GM12874 (cell line): ENCODE data around the gene EIF4E2.

ENCODE experiments used
- TF ChIP-seq, protein P1 (sequence below): IDR thresholded peaks from 2 replicates; pipeline ENCODE4 v1.5.1; 2011; ENCODE audit warnings: low read depth, mild to moderate bottlenecking, control low read depth, low read length, moderate library complexity; ENCODE audit not compliant: insufficient read depth

EIF4E2 gene

GRCh38 chr2:232581725-232582124, 31.2 kb downstream of the EIF4E2 start:
- TF ChIP-seq, protein P1, sequence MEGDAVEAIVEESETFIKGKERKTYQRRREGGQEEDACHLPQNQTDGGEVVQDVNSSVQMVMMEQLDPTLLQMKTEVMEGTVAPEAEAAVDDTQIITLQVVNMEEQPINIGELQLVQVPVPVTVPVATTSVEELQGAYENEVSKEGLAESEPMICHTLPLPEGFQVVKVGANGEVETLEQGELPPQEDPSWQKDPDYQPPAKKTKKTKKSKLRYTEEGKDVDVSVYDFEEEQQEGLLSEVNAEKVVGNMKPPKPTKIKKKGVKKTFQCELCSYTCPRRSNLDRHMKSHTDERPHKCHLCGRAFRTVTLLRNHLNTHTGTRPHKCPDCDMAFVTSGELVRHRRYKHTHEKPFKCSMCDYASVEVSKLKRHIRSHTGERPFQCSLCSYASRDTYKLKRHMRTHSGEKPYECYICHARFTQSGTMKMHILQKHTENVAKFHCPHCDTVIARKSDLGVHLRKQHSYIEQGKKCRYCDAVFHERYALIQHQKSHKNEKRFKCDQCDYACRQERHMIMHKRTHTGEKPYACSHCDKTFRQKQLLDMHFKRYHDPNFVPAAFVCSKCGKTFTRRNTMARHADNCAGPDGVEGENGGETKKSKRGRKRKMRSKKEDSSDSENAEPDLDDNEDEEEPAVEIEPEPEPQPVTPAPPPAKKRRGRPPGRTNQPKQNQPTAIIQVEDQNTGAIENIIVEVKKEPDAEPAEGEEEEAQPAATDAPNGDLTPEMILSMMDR = no peak

DNA sequence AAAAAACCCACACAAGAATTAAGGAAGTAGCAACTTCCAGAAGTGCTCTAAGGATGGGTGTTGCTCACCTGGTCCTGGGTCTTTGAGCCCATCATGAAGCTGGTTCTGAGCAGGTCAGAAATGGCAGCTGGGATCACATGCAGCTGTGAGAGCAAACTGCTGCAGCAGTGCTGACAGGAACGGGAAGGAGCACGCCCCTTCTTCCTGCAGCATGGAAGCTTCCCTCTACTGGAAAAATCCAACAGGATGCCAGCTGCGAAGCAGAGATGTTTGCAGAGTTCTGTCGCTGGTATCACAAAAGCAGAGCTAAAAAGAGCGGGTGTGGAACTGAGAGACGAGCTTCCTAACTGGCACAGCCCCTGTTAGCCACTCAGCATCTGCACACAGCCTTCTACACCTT, 33.7 kb downstream of the EIF4E2 start:
- TF ChIP-seq, protein P1 = no peak

DNA sequence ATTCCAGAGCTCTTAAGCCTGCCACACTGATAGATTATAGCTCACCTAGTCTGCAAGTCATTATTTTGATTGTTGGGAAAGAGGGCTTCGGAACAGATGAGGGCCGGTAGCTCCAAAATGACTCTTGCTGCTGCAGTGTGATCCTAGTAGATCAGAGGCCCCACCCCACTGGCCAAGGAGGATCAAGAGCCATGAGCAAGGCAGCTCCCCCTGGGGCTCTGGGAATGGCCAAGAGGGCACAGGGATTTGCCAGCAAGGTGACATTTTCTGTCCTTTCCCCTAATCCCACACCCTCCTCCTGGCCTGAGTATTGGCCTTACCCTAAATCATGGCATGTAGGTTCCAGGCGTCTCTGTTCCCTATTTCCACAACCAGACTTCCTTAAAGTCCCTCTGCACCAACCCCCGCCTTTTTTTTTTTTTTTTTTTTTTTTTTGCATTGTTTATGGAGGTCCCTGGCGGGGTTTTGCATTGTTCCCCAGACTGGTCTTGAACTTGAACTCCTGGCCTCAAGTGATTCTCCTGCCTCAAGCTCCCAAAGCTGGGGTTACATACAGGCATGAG, 36.5 kb downstream of the EIF4E2 start:
- TF ChIP-seq, protein P1 = no peak

DNA sequence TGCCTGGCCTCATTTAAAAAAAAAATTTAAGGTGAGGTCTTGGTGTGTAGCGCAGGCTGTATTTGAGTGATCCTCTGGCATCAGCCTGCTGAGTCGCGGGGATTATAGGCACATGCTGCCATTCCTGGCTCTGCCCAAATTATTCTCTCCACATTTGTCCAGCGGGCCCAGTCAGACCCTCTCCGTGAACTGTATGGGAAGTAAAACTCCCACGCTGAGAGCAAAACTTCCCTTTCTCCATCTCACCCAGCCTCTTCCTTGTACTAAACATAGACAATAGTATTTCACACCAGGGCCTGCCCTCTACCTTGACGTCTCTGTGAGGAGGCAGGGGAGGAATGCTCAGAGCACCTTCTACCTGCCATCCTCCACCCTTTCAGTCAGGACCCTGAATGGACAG, 37.0 kb downstream of the EIF4E2 start:
- TF ChIP-seq, protein P1 = no peak

DNA sequence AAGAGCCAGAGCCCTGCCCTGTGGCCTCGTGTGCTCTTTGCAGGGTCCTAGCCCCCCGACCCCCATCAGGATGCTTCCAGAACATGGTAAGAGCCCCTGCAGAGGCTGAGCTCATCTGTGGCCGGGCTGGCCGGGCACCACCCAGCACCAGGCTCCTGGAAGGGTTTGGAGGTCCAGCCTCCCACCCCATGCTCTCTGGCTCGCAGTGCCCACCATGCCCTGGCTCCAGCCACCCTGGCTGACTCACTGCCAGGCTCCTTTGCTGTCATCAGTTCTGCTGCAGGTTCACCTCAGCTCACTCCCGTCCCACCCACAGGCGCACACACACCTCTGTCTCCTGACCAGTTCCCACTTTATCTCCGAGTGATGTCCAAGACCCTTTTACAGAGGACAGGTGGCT, 37.5 kb downstream of the EIF4E2 start:
- TF ChIP-seq, protein P1 = no peak

DNA sequence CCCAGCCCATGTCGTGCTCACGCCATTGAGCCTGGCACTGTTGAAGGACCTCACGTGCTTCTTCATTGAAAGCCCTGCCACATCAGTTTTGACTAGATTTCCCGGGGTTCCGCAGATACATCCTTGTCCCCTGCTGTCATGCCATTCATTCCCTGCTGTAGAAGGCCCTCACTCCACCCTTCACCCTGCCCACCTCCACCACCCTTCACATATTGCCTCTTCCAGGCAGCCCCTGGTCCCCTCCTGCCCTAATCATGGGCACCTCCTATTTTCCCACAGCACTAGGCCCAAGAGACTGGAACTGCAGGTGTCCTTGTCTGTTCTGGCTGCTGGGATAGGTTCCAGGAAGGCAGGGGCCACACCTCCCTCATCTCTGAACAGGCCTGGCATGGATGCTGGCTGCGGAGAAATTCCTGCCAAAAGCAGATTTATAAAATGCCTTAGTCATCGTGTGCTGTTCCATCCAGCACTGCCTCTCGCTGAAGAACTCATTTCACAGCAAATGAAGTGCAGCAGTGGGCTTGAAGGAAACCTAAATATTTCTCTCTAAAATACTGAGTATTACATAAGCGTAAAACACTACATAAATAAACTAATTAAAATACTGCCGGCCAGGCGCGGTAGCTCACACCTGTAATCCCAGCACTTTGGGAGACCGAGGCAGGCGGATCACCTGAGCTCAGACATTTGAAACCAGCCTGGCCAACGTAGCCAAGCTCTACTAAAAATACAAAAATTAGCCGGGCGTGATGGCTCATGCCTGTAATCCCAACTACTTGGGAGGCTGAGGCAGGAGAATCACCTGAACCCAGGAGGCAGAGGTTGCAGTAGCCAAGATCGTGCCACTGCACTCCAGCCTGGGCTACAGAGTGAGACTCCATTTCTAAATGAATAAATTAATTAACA, 38.4 kb downstream of the EIF4E2 start:
- TF ChIP-seq, protein P1 = no peak

GRCh38 chr2:232592772-232593395, 42.4 kb downstream of the EIF4E2 start:
- TF ChIP-seq, protein P1 = no peak
